ENCODE data around the gene GPR107.
"Not testable (repeated sequence)": the region's sequence is repeated elsewhere in the genome, so short reads cannot be mapped to it uniquely, and the experiment has no call there.

Gene GPR107

DNA sequence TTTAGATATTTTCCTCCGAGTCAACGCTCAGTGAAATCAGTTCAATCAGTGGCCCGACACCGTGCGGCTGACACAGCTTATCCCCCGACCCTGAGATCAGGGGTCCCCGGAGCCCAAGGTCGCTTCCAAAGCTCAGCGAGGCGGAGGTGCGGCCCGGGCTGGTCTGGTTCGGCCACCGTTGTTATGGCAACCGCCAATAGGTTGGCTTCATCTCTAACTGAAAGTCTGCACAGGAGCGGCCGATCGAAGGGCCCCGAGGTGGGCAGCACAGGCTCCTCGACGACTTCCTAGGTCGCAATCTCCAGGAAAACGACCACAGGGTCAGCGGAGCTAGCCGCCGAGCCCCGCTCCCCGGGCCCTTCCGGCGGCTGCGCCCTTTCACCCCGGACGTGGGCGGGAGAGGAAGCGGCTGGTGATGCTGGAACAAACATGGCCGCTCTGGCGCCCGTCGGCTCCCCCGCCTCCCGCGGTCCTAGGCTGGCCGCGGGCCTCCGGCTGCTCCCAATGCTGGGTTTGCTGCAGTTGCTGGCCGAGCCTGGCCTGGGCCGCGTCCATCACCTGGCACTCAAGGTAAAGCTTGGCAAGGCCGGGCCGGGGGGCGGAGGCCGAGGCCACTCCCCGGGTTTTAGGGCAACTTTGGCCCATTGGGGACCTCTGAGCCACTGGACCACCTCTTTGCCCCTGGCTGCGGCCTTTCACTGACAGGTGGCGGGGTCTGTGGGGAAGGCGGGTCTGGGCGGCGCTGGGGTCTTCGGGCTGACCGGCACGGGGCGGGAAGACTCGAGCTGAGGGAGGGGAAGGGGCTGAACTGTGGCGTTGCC lies at the start of gene GPR107:
Gene GPR107 (plus strand): TSS at position 403 of the 821 bp plus-strand sequence. CDS start 27 bp downstream, at position 430.
- peak; percentile 61 for DNase-seq (ENCODE audit: low spot score)

DNA sequence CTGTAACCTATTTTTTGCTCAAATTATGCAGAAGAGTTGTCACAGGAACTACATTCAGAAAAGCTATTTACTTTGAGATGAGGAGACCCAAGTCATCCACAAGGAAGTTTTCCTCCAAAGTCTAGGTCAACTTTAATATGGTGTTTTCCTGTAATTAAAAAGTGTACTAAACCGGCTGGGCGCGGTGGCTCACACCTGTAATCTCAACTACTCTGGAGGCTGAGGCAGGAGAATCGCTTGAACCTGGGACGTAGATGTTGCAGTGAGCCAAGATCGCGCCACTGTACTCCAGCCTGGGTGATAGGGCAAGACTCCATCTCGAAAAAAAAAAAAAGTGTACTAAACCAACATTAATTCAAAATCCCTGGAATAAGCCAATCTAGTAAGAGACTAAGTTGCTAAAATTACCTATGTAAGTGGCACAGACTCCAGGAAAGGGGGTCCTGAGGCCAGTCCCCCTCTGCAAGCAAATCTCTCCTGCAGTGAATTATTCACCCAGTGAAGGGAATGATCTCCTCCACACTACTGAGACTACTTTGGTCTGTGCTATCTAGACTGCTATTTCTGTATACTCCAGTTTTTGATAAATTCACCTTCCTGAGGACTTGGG lies 49.7 kb upstream of the GPR107 start:
- no peak for DNase-seq (ENCODE audit: low spot score)

DNA sequence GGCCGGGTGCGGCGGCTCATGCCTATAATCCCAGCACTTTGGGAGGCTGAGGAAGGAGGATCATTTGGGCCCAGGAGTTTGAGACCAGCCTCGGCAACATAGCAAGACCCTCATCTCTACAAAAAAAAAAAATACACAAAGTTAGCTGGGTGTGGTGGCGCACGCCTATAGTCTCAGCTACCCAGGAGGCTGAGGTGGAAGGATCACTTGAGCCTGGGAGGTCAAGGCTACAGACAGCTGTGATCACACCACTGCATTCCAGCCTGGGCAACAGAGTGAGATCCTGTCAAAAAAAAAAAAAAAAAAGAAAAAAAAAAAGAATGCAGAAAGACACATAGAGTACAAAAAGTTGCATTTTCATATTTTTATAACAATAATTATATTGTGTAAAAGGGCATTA lies 46.8 kb upstream of the GPR107 start:
- DNase-seq (ENCODE audit: low spot score) = not testable (repeated sequence)

DNA sequence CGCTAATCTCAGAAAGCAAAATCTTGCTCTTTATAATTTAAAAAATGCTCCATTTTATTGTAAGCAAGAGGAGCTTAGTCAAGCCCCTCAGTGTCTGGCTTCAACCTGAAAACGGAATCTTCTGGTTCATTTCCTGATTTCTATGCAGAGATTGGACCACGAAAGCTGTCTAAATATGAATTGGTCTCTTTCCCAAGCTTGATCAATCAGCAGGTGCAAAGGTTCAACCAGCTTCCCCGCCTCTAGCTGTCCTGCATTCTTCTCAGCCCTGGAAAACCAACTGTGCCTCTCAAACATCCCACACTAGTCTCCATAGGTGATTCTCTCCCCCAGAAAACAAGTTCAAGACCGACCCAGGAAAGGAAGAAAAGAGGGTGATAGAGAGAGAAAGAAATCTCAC lies 45.2 kb upstream of the GPR107 start:
- DNase-seq (ENCODE audit: low spot score) = no peak

DNA sequence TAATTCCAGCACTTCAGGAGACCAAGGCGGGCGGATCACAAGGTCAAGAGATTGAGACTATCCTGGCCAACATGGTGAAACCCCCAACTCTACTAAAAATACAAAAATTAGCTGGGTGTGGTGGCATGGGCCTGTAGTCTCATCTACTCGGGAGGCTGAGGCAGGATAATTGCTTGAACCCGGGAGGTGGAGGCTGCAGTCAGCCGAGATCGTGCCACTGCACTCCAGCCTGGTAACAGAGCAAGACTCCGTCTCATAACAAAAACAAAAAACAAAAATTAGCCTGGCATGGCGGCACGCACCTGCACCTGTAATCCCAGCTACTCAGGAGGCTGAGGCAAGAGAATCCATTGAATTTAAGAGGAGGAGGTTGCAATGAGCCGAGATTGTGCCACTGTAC lies 44.2 kb upstream of the GPR107 start:
- DNase-seq (ENCODE audit: low spot score) = not testable (repeated sequence)

DNA sequence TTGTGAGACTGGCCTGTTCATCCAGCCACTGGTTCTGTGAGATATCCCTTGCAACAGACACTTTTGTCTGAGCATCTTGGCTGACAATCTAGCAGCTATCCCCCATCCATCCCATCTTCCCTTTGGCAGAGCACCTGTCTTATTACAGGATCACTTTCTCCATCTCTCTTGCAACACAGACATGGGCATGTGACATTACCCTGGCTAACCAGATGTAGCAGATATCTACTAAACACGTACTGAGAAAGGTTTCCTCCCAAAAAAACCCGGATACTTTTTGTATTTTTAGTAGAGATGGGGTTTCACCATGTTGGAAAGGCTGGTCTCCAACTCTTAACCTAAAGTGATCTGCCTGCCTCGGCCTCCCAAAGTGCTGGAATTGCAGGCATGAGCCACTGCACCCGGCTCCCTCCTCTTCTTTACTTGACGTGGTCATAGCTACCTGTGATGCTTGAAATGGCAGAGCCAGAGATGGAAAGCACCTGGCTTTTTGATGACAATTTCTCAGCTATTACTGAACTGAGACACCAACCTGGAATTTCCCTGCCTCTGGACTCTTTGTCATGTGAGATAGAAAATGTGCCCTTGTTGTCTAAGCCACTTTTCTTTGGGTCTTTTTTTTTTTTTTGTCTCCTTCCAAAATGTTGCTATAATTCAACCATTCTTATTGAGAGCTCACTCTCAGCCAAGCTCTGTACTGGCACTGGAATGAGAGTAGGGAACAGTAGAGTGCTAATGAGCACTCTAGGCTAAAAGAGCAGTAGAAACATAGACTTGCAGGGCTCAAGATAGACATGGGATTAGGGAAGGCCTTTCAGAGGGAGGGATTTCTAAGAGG lies 43.3 kb upstream of the GPR107 start:
- peak; percentile 48 for DNase-seq (ENCODE audit: low spot score)

DNA sequence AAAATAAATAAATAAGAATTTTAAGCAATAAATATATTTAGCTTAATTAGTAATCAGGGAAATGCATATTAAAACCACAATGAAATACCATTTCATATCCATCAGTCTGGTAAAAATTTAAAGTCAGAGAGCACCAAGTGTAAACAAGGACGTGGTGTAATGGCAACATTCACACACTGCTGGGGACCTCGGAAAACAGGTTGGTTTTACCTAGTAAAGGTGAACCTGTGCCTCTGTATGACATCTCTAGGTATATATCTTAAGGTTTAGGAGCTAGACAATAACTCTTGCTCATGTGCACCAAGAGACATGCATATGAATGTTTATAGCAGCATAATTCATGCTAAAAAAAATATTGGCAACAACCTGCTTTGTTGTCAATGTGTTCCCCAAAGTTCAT lies 40.4 kb upstream of the GPR107 start:
- no peak for DNase-seq (ENCODE audit: low spot score)

DNA sequence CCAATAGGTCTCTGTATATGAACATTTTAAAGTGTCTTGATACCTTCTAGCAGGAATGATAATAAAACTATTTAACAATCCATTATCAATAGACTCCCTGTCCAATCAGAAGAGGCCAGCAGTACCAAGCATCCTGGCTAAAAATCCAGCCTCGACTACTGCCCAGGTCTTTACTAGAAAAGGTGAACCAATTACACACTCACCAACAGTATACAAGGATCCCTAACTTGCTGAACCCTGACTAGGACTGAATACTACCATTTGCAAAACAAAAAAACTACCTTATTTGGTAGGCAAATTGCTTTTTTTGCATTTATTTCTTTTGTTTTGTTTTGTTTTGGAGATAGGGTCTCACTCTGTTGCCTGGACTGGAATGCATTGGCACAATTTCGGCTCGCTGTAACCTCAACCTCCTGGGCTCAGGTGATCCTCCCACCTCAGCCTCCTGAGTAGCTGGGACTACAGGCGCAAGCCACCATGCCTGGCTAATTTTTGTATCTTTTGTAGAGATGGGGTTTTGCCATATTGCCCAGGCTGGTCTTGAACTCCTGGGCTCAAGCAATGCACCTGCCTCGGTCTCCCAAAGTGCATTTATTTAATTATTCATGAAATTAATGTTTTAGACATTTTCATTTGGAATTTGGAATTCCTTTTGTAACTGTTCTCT lies 38.2 kb upstream of the GPR107 start:
- DNase-seq (ENCODE audit: low spot score) = no peak

DNA sequence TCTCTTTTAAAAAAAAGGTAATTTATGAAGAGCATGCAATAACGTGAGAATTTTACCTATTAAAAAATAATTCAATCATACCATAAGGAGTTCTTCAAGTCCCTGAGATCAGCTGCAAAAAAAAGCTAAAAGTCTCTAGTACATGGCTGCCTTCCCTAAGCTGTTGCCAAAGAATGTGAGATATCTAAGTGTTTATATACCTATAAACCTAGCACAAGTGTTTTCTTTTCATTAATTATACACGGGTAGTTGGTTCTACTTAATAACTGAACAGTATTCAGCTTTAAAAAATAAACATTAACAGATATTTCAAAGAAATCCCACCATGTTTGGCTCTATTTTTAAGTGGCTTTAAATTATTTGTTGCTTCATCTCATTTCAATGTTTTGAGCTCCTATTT lies 36.6 kb upstream of the GPR107 start:
- DNase-seq (ENCODE audit: low spot score) = no peak

DNA sequence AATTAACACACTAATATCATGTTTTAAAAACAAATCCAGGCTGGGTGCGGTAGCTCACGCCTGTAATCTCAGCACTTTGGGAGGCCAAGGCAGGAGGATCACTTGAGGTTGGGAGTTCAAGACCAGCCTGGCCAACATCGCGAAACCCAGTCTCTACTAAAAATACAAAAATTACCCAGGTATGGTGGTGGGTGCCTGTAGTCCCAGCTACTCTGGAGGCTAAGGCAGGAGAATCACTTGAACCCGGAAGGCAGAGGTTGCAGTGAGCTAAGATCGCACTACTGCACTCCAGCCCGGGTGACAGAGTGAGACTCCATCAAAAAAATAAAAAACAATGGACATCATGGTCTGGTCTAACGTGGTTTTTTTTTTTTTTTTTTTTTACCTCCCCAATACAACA lies 36.2 kb upstream of the GPR107 start:
- DNase-seq (ENCODE audit: low spot score) = not testable (repeated sequence)

DNA sequence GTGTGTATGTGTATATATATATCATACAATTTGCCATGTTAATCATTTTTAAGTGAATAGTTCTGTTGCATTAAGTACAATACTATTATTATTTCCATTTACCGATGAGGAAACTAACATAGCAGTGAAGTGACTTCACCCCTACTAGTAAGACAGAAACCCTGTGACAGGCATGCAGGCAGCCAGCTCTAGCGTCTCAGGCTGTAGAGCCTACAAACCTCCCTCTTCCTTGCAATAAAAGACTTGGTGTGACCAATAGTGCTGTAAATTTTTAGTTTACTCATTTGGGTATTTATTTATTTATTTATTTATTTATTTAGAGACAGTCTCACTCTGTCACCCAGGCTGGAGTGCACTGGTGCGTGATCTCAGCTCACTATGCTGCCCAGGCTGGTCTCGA lies 35.4 kb upstream of the GPR107 start:
- no peak for DNase-seq (ENCODE audit: low spot score)

DNA sequence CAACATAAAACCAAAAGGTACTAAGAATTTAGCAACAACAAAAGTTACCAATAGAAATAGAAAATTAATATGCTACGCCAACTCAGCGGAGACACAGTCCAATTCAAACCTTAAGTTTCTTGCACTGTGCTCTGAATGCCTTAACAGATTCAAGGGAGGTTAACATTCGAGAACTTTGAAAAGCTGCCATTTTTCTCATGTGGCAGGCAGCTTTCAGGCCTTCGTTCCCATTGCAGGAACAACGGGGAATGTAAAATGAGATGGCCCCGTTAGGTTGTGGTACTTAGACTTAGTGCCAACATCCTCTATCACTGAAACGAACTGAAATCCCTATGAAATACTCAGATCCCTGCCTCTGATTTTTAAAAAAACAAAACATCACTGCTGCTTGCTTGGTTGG lies 33.1 kb upstream of the GPR107 start:
- no peak for DNase-seq (ENCODE audit: low spot score)

DNA sequence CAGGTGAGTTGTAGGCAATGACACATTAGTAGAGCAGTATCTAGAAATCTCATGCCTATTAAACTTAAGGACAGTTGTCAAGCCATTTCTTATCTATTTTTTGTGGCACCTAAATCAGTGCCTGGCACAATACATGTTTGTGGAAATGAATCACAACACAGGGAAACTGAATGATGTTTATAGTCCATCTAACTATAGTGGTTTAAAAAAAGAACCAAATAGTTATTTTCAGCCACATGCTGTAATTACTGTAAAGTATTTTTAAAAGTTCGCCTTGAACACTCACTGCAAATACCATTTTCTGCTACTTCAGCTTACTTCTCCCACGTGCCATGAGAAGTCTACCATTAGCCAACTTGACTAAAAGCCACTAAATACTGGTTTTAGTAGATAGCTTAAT lies 32.6 kb upstream of the GPR107 start:
- no peak for DNase-seq (ENCODE audit: low spot score)

DNA sequence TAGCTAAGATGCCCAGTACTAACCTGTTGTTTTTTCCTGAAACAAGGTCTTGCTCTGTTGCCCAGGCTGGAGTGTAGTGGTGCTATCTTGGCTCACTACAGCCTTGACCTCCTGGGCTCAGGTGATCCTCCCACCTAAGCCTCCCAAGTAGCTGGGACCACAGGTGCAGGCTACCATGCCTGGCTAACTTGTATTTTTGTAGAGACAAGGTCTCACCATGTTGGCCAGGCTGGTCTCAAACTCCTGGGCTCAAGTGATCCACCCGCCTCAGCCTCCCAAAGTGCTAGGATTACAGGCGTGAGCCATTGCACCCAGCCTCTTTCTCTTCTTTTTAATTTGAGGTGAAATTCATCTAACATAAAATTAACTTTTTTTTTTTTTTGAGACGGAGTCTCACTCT lies 31.9 kb upstream of the GPR107 start:
- DNase-seq (ENCODE audit: low spot score) = not testable (repeated sequence)

DNA sequence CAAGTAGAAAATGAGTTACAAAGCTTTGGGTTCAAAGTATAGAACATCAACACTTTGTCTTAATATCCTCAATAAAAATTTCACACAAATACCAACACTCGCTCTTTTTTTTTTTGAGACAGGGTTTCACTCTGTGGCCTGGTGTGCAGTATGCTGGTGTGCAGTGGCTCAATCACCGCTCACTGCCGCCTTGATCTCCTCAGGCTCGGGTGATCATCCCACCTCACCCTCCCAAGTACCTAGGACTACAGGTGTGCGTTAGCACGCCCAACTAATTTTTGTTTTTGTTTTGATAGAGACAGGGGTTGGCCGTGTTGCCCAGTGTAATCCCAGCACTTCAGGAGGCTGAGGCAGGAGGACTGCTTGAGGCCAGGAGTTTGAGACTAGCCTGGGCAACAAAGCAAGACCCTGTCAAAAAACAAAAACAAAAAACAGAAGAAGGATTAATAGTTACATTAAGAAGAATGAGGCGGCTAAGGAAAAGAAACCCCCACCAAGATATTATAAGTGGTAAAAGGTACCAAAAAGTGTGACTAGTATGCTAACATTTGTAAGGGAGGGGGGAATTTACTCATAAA lies 31.1 kb upstream of the GPR107 start:
- no peak for DNase-seq (ENCODE audit: low spot score)

DNA sequence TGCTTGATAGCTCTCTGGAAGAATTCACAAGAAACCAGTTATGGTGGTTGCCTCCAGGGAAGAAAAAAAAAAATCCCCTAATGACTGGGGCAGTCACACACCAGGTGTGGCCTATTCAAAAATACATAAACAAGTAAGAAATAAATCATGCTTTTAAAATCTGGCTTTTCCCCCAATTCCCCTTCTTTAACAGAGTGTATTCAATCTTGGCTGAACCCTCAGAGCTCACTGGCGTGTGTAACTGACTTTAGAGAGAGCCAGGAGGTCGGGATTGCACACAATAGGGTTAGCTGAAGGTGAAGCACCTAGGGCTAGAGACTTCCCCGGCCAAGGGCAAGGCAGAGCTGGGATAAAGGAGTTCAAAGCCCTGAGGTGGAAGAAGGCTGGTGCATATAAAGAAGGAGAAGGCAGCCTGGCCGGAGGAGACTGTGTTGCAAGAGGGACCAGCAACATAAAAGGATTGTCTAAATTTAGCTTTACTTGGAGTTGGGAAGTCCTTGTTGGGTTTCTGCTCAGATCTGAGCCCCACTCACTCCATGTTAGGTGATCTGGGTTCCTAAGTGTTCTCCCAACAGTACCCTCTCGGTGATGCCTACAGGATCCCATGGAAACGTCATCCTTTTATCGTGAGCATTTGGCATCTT lies 30.4 kb upstream of the GPR107 start:
- DNase-seq (ENCODE audit: low spot score) = no peak

DNA sequence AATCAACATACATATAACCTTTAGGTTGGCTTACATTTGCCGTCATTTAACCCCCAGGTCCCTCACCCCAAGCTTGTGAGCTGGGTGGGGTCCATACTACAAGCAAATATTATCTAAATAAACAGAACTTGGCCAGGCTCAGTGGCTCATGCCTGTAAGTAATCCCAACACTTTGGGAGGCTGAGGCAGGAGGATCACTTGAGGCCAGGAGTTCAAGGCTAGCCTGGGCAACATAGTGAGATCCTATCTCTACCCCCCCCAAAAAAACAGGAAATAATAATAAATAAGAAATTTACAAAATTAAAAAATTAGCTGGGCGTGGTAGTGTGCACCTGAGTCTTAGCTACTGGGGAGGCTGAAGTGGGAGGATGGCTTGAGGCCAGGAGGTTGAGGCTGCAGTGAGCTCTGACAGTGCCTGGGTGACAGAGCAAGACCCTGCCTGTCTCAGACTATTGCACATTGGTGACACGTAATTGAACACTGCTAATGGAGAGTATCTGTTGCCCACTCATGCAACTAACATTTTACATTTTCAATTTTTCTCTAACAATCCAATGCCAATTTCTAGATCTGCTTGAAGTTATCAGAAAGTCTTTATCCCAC lies 29.6 kb upstream of the GPR107 start:
- DNase-seq (ENCODE audit: low spot score) = no peak

DNA sequence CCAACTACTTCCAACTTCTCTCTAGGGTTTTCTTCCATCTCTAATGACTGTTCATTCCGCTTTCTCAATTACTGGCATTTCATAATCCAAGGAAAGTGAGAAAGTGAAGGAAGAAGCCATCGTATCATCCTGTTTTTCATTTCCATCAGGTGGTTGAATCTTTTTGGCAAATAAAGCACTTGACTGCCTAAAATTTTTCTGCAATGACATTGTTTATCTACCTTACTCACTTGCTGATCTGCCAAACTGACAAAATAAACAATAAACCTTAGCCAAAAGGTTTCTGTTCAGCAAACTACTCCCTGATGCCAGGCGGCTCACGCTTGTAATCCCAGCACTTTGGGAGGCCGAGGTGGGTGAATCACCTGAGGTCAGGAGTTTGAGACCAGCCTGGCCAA lies 29.1 kb upstream of the GPR107 start:
- no peak for DNase-seq (ENCODE audit: low spot score)

DNA sequence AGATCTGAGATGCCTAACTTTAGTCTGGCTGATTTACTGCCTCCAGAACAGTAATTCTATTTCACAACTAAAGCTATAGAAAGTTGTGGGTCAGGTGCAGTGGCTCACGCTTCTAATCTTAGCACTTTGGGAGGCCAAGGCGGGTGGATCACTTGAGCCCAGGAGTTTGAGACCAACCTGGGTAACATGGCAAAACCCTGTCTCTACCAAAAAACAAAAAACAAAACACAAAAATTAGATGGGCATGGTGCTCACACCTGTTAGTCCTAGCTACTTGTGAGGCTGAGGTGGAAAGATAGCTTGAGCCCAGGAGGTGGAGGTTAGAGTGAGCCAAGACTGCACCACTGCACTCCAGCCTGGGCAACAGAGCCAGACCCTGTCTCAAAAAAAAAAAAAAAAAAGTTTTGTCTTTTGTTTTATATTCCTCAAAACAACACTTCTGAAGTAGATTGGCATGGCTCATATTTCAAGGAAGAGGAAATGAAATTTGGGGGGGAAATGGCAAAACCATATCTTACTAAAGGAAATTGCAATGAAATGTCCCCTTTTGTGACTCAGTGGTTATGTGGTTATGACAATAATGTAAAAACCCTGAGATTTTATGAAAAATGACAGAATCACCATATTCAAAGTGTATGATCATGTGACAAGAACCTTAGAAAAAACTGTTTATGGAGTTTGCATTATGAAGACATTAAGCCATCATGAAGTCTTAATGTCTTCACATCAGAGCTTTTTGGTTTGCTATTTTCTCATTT lies 26.9 kb upstream of the GPR107 start:
- DNase-seq (ENCODE audit: low spot score) = no peak

All from CD4-positive, alpha-beta T cell treated with Interleukin-6 at 100 ng/mL for 8 hours (primary cell).